HepG2 (cell line): ENCODE measurements around the gene CRYBA1. TPM values are rescaled to one million over a fixed set of nuclear protein-coding genes. Genes with fewer than 3 reads are reported as not detected.
A peak's percentile ranks its signal among the peaks of the same experiment; 100 is the strongest.

Experiments used
- ATAC-seq: fragments of 200-7000 bp; cut with Tn5 transposase; 3 replicates; pipeline ENCODE4 v1.9.1; 2020; ENCODE audit warnings: mild to moderate bottlenecking, moderate library complexity
- BruUV-seq: library from RNA; stranded (reverse); fragments of 400-500 nt; replicated peaks from 2 replicates; lab custom pipeline; 2021; lab: Mats Ljungman, UMichigan
- CTCF ChIA-PET: fragments of 300-600 bp; formaldehyde crosslinking; extraction: SDS; loops from one replicate; lab custom pipeline; 2021; ENCODE audit warnings: low total read pairs, inconsistent platforms, low intra/inter-chr PET ratio; lab: Yijun Ruan, JAX
- POLR2A ChIA-PET: fragments of 350-600 bp; sonication (Branson Sonifier 250); formaldehyde crosslinking; loops from one replicate; lab custom pipeline; 2020; ENCODE audit warnings: antibody characterized with exemption, inconsistent platforms; lab: Yijun Ruan, JAX
- DNase-seq: peaks from one replicate; pipeline ENCODE4 v3.0.0-alpha.2; 2015; ENCODE audit warnings: low spot score
- FAIRE-seq: peaks from 3 replicates; lab custom pipeline; 2011; peaks lifted over from hg19 to GRCh38; lab: Jason Lieb, UNC
- H2AFZ ChIP-seq: one replicate; pipeline ENCODE4 v1.6.1; 2011; ENCODE audit warnings: low read length, inconsistent platforms
- H3K27ac ChIP-seq: fragments of 300-600 bp; 3 replicates; pipeline ENCODE4 v1.8.0; 2011; ENCODE audit warnings: mixed run types, mild to moderate bottlenecking, mixed read lengths, low read length, inconsistent platforms; ENCODE audit not compliant: insufficient read depth; ENCODE audit errors: extremely low read length
- H3K27me3 ChIP-seq, 2 experiments: fragments of 200-600 bp in 1 of 2; 2 replicates in 1 of 2; 3 replicates in 1 of 2; pipeline versions ENCODE4 v1.6.0 to v1.8.0; 2011; ENCODE audit warnings: low read length in 2 of 2, mild to moderate bottlenecking in 2 of 2, moderate library complexity in 2 of 2, inconsistent platforms in 1 of 2; ENCODE audit not compliant: insufficient read depth in 2 of 2, control insufficient read depth in 1 of 2
- H3K36me3 ChIP-seq, 2 experiments: fragments of 200-600 bp in 1 of 2; replicated peaks in 1 of 2; 2 replicates in 1 of 2; 3 replicates in 1 of 2; pipeline versions ENCODE4 v1.5.1 to v1.8.0; 2011; ENCODE audit warnings: low read length in 2 of 2, inconsistent platforms in 1 of 2; ENCODE audit not compliant: insufficient read depth in 2 of 2, control insufficient read depth in 1 of 2
- H3K4me1 ChIP-seq: 2 replicates; pipeline ENCODE4 v1.5.1; 2012; ENCODE audit warnings: low read length, inconsistent platforms; ENCODE audit not compliant: insufficient read depth
- H3K4me2 ChIP-seq: 2 replicates; pipeline ENCODE4 v1.6.0; 2011; ENCODE audit warnings: low read depth, low read length, inconsistent platforms
- H3K4me3 ChIP-seq, 3 experiments: fragments of 200-600 bp in 1 of 3; sonication (generic), shearing (Covaris generic) in 1 of 3; replicated peaks in 1 of 3; 2 replicates each; pipeline ENCODE4 v1.5.1; 2011 to 2016; ENCODE audit warnings: low read length in 3 of 3, inconsistent platforms in 2 of 3, low read depth in 2 of 3, mild to moderate bottlenecking in 2 of 3, control low read depth in 1 of 3, mixed read lengths in 1 of 3; ENCODE audit not compliant: insufficient read depth in 1 of 3
- H3K79me2 ChIP-seq: one replicate; pipeline ENCODE4 v1.6.1; 2011; ENCODE audit warnings: low read length, inconsistent platforms; ENCODE audit not compliant: insufficient read depth
- H3K9ac ChIP-seq: 2 replicates; pipeline ENCODE4 v1.6.0; 2011; ENCODE audit warnings: mild to moderate bottlenecking, low read depth, low read length, inconsistent platforms; ENCODE audit not compliant: insufficient read depth
- H3K9me3 ChIP-seq: 2 replicates; pipeline ENCODE4 v1.5.1; 2012; ENCODE audit warnings: mild to moderate bottlenecking, low read length
- H4K20me1 ChIP-seq: 2 replicates; pipeline ENCODE4 v1.6.0; 2011; ENCODE audit warnings: inconsistent platforms, mild to moderate bottlenecking, low read length, moderate library complexity; ENCODE audit not compliant: insufficient read depth
- CBFB ChIP-seq: sonication (generic); formaldehyde crosslinking; IDR thresholded peaks from 2 replicates; pipeline ENCODE4 v1.4.0; 2020; ENCODE audit warnings: missing genetic modification reagents
- HDAC6 ChIP-seq: fragments of 200-600 bp; sonication (generic); IDR thresholded peaks from 2 replicates; pipeline ENCODE4 v1.7.0; 2017; ENCODE audit warnings: mild to moderate bottlenecking, antibody characterized with exemption, low read length, low read depth
- LCORL ChIP-seq, 2 experiments: fragments of 450-650 bp in 1 of 2; sonication (generic) in 1 of 2; formaldehyde crosslinking in 1 of 2; IDR thresholded peaks; 2 replicates each; pipeline versions ENCODE4 v1.5.0 to v1.6.1; 2017 to 2020; ENCODE audit warnings: antibody characterized with exemption in 1 of 2, missing genetic modification reagents in 1 of 2
- PAXIP1 ChIP-seq: sonication (generic); formaldehyde crosslinking; conservative IDR thresholded peaks from 2 replicates; pipeline ENCODE4 v1.4.0; 2020; ENCODE audit warnings: mild to moderate bottlenecking, missing genetic modification reagents, moderate library complexity
- SSRP1 ChIP-seq: IDR thresholded peaks from 2 replicates; pipeline ENCODE4 v1.6.1; 2016; ENCODE audit warnings: control low read depth
- ZFP82 ChIP-seq: sonication (generic); formaldehyde crosslinking; IDR thresholded peaks from 2 replicates; pipeline ENCODE4 v1.5.1; 2020; ENCODE audit warnings: mild to moderate bottlenecking, missing genetic modification reagents, borderline replicate concordance
- ZMYM2 ChIP-seq: sonication (generic); formaldehyde crosslinking; IDR thresholded peaks from 2 replicates; pipeline ENCODE4 v1.8.0; 2022; ENCODE audit warnings: mild to moderate bottlenecking, missing genetic modification reagents
- ZNF24 ChIP-seq: fragments of 450-650 bp; IDR thresholded peaks from 2 replicates; pipeline ENCODE4 v1.6.1; 2017; ENCODE audit warnings: antibody characterized with exemption, mild to moderate bottlenecking
- WGBS: methylation state at CpG from one replicate; pipeline ENCODE4 v1.1.6; 2017; ENCODE audit warnings: low lambda C conversion rate; 5-methylcytosine and 5-hydroxymethylcytosine counted together
- in situ Hi-C: cut with HindIII; loops from 2 replicates; pipeline ENCODE4 v1.10.0; 2017; ENCODE audit warnings: low pct_unique_long_range_greater_than_20kb; ENCODE audit not compliant: extremely low pct_ligation_motif_present
- intact Hi-C: fragments of 100-400 bp; cut with micrococcal nuclease; formaldehyde crosslinking; loops from one replicate; pipeline ENCODE4 v1.10.0; 2022; ENCODE audit not compliant: unreplicated experiment
- polyA plus RNA-seq, 8 experiments: library from polyadenylated mRNA; depleted of rRNA in 3 of 8; stranded (reverse) in 7 of 8; unstranded in 1 of 8; fragments of >200 nt; fragmentation: Illumina TruSeq in 4 of 8; extraction: Trizol in 4 of 8; gene quantifications; 2 replicates each; pipeline versions ENCODE4 v1.2.1 to v1.2.3, GENCODE V29; 2011 to 2016; ENCODE audit warnings: low read depth in 4 of 8, missing spikeins in 1 of 8, mixed read lengths in 1 of 8; ENCODE audit not compliant: insufficient read depth in 1 of 8
- total RNA-seq, 5 experiments: library from RNA; depleted of rRNA; stranded (reverse); fragments of >200 nt; fragmentation: Illumina TruSeq; extraction: Trizol; gene quantifications; 2 replicates each; pipeline ENCODE4 v1.2.3, GENCODE V29; 2016; ENCODE audit warnings: low read depth in 1 of 5

CRYBA1 gene
- total and polyA plus RNA-seq, 2 of the 13 experiments (the other 11 are each of a cell fraction or from before 2014, with no cell fraction given) = not detected

- Histone ChIP-seq H3K4me2 (no peak overlapping the region), H3K4me1 (peaks cover 24% of the 10 kb centered on the region), H3K79me2 (no peaks in the 10 kb centered on the region), H3K9me3 (no peaks in the 10 kb centered on the region), H4K20me1 (no peaks in the 10 kb centered on the region), H3K4me3 (no peak overlapping the region), H3K36me3 (no peaks in the 10 kb centered on the region), H2AFZ (no peak overlapping the region), H3K9ac (no peak overlapping the region), H3K27ac (no peak overlapping the region), H3K27me3 (no peaks in the 10 kb centered on the region; a peak in 1 of 5 replicates)
- POLR2A ChIA-PET = interaction anchor here (1.4 kb wide), 1 partner anchor 9 kb away, joined by 4 read pairs; no protein-coding TSS in a partner anchor
- WGBS = 66% methylated on average over 6 of the region's 6 CpGs
- no TSS peak for BruUV-seq
- DNase-seq = no peak
- TF ChIP-seq ZNF24 = peak; percentile 71; the same call in 1 of the 2 replicates
- TF ChIP-seq ZMYM2 (CRISPR knock-in tag) = no peak
- TF ChIP-seq SSRP1 (CRISPR knock-in tag) = no peak
- no peak for TF ChIP-seq LCORL (IDR thresholded peaks at IDR 0.05)
- no peak for TF ChIP-seq LCORL (CRISPR knock-in tag; IDR thresholded peaks at IDR 0.05)
- TF ChIP-seq HDAC6 = no peak
- TF ChIP-seq CBFB = no peak
- no peak for TF ChIP-seq PAXIP1 (CRISPR knock-in tag)
- TF ChIP-seq ZFP82 (CRISPR knock-in tag) = no peak
- in situ Hi-C loops (no loop called here), intact Hi-C loops (no loop called here)
- no peak for FAIRE-seq
- no peak for ATAC-seq
- CTCF ChIA-PET = no interaction called here
Observed at GRCh38 chr17:29242790-29243189, 3.9 kb upstream of the CRYBA1 start.
